H1 (cell line): ENCODE measurements around the gene GREM2. TPM values are rescaled to one million over a fixed set of nuclear protein-coding genes. Genes with fewer than 3 reads are reported as not detected.

Experiments
- CTCF ChIA-PET: fragments of 300-600 bp; sonication (Branson Sonifier 250); formaldehyde crosslinking; loops from one replicate; lab custom pipeline; 2021; ENCODE audit not compliant: partially characterized antibody; lab: Charles Lee
- POLR2A ChIA-PET: fragments of 300-600 bp; sonication (Branson Sonifier 250); formaldehyde crosslinking; loops from one replicate; lab custom pipeline; 2021; ENCODE audit warnings: inconsistent platforms; ENCODE audit not compliant: partially characterized antibody; lab: Charles Lee
- DNase-seq, 2 experiments: peaks; one replicate each; pipeline versions ENCODE4 v3.0.0 to v3.0.0-alpha.2; 2010 to 2022; ENCODE audit warnings: low spot score in 2 of 2, low read depth in 1 of 2, mixed read lengths in 1 of 2
- FAIRE-seq: peaks from 2 replicates; lab custom pipeline; 2011; peaks lifted over from hg19 to GRCh38; lab: Jason Lieb, UNC
- H2AFZ ChIP-seq: 2 replicates; pipeline ENCODE4 v1.8.1; 2012; ENCODE audit warnings: low read length, inconsistent platforms
- H2AK5ac ChIP-seq: 2 replicates; pipeline ENCODE4 v1.6.1; 2013; ENCODE audit warnings: low read depth, low read length
- H2BK120ac ChIP-seq: replicated peaks from 2 replicates; pipeline ENCODE3; 2013; ENCODE audit warnings: low read depth, low read length, inconsistent platforms
- H2BK12ac ChIP-seq: 2 replicates; pipeline ENCODE4 v1.6.1; 2013; ENCODE audit warnings: low read depth, low read length
- H2BK15ac ChIP-seq: 2 replicates; pipeline ENCODE4 v1.6.1; 2013; ENCODE audit warnings: low read length
- H2BK20ac ChIP-seq: 2 replicates; pipeline ENCODE4 v1.6.1; 2013; ENCODE audit warnings: low read length
- H2BK5ac ChIP-seq: 2 replicates; pipeline ENCODE4 v1.6.1; 2013; ENCODE audit warnings: low read depth, low read length
- H3K14ac ChIP-seq: 2 replicates; pipeline ENCODE4 v1.6.1; 2013; ENCODE audit warnings: inconsistent platforms; ENCODE audit not compliant: insufficient read length
- H3K18ac ChIP-seq: 2 replicates; pipeline ENCODE4 v1.6.1; 2013; ENCODE audit warnings: low read length; ENCODE audit errors: extremely low read depth
- H3K23ac ChIP-seq: 2 replicates; pipeline ENCODE4 v1.6.1; 2013; ENCODE audit warnings: inconsistent platforms; ENCODE audit not compliant: insufficient read length
- H3K23me2 ChIP-seq: 2 replicates; pipeline ENCODE4 v1.6.1; 2013; ENCODE audit warnings: low read depth, low read length
- H3K27ac ChIP-seq: 2 replicates; pipeline ENCODE4 v1.6.1; 2011; ENCODE audit warnings: low read depth, low read length, inconsistent platforms
- H3K27me3 ChIP-seq, 4 experiments: replicated peaks in 1 of 4; 1 replicate in 1 of 4; 2 replicates in 3 of 4; pipeline versions ENCODE4 v1.6.1 to v1.8.1; 2011 to 2013; ENCODE audit warnings: low read length in 3 of 4, mild to moderate bottlenecking in 3 of 4, inconsistent platforms in 2 of 4, mixed read lengths in 2 of 4, moderate library complexity in 1 of 4; ENCODE audit not compliant: control insufficient read depth in 3 of 4, insufficient read depth in 3 of 4; ENCODE audit errors: extremely low read depth in 1 of 4
- H3K36me3 ChIP-seq, 4 experiments: 2 replicates each; pipeline versions ENCODE4 v1.6.1 to v1.8.1; 2011 to 2013; ENCODE audit warnings: mild to moderate bottlenecking in 4 of 4, low read length in 3 of 4, moderate library complexity in 2 of 4, control low read depth in 1 of 4, inconsistent platforms in 1 of 4; ENCODE audit not compliant: insufficient read depth in 4 of 4, control insufficient read depth in 2 of 4
- H3K4ac ChIP-seq: replicated peaks from 2 replicates; pipeline ENCODE3; 2013; ENCODE audit warnings: low read length, low read depth, mixed read lengths, inconsistent platforms; ENCODE audit not compliant: insufficient read length
- H3K4me1 ChIP-seq, 4 experiments: replicated peaks in 1 of 4; 1 replicate in 1 of 4; 2 replicates in 3 of 4; pipeline versions ENCODE4 v1.6.1 to v1.8.1; 2011 to 2013; ENCODE audit warnings: low read length in 3 of 4, inconsistent platforms in 2 of 4, mixed read lengths in 1 of 4; ENCODE audit not compliant: insufficient read depth in 4 of 4, control insufficient read depth in 3 of 4
- H3K4me2 ChIP-seq, 2 experiments: 2 replicates each; pipeline versions ENCODE4 v1.6.1 to v1.8.1; 2011 to 2013; ENCODE audit warnings: low read depth in 2 of 2, low read length in 2 of 2, control low read depth in 1 of 2, inconsistent platforms in 1 of 2, mild to moderate bottlenecking in 1 of 2; ENCODE audit not compliant: insufficient read depth in 1 of 2
- H3K4me3 ChIP-seq, 4 experiments: fragments of 200-600, 300-600 bp in 1 of 4; sonication (generic), shearing (Covaris generic), sonication (Bioruptor Twin) in 1 of 4; 2 replicates each; pipeline versions ENCODE4 v1.5.1 to v1.8.1; 2011 to 2016; ENCODE audit warnings: low read length in 4 of 4, low read depth in 3 of 4, control low read depth in 2 of 4, inconsistent platforms in 2 of 4, mild to moderate bottlenecking in 2 of 4, mixed read lengths in 1 of 4, moderate library complexity in 1 of 4; ENCODE audit not compliant: insufficient read depth in 2 of 4; ENCODE audit errors: extremely low read depth in 1 of 4
- H3K56ac ChIP-seq: replicated peaks from 2 replicates; pipeline ENCODE3; 2013; ENCODE audit warnings: low read depth, mild to moderate bottlenecking, mixed read lengths, low read length, inconsistent platforms; ENCODE audit not compliant: insufficient read length
- H3K79me1 ChIP-seq: 2 replicates; pipeline ENCODE4 v1.6.1; 2013; ENCODE audit warnings: low read depth, low read length, control low read depth
- H3K79me2 ChIP-seq, 2 experiments: 2 replicates each; pipeline versions ENCODE4 v1.6.1 to v1.8.1; 2012 to 2013; ENCODE audit warnings: low read length in 2 of 2, mild to moderate bottlenecking in 2 of 2, inconsistent platforms in 1 of 2; ENCODE audit not compliant: insufficient read depth in 2 of 2, control insufficient read depth in 1 of 2
- H3K9ac ChIP-seq, 4 experiments: replicated peaks in 1 of 4; 1 replicate in 1 of 4; 2 replicates in 3 of 4; pipeline versions ENCODE4 v1.6.1 to v1.8.1; 2011 to 2013; ENCODE audit warnings: low read depth in 3 of 4, low read length in 3 of 4, control low read depth in 2 of 4, mild to moderate bottlenecking in 2 of 4, moderate library complexity in 2 of 4, inconsistent platforms in 1 of 4; ENCODE audit errors: extremely low read depth in 1 of 4
- H3K9me3 ChIP-seq, 2 experiments: 2 replicates each; pipeline versions ENCODE4 v1.6.1 to v1.8.1; 2012 to 2013; ENCODE audit warnings: mild to moderate bottlenecking in 2 of 2, moderate library complexity in 2 of 2, control low read depth in 1 of 2, inconsistent platforms in 1 of 2, low read depth in 1 of 2, low read length in 1 of 2, mixed read lengths in 1 of 2; ENCODE audit not compliant: insufficient read depth in 2 of 2
- H4K20me1 ChIP-seq, 2 experiments: replicated peaks in 1 of 2; 2 replicates each; pipeline versions ENCODE3 to v1.8.1; 2011 to 2013; ENCODE audit warnings: inconsistent platforms in 2 of 2, low read length in 2 of 2, mild to moderate bottlenecking in 1 of 2; ENCODE audit not compliant: insufficient read depth in 2 of 2, control insufficient read depth in 1 of 2
- H4K5ac ChIP-seq: 2 replicates; pipeline ENCODE4 v1.6.1; 2013; ENCODE audit warnings: low read length, low read depth, mixed read lengths, inconsistent platforms; ENCODE audit not compliant: insufficient read length
- H4K8ac ChIP-seq: 2 replicates; pipeline ENCODE4 v1.8.0; 2013; ENCODE audit warnings: mild to moderate bottlenecking, moderate library complexity, low read length, inconsistent platforms; ENCODE audit not compliant: insufficient read depth; ENCODE audit errors: extremely low read depth
- H4K91ac ChIP-seq: replicated peaks from 2 replicates; pipeline ENCODE3; 2013; ENCODE audit warnings: low read length, mixed read lengths, inconsistent platforms; ENCODE audit not compliant: insufficient read length
- ATF2 ChIP-seq: IDR thresholded peaks from 2 replicates; pipeline ENCODE4 v1.6.1; 2012; ENCODE audit warnings: low read length, inconsistent platforms
- BRCA1 ChIP-seq: IDR thresholded peaks from 2 replicates; pipeline ENCODE4 v1.6.1; 2012; ENCODE audit warnings: low read depth, low read length, improper control_type of control experiment
- FOSL1 ChIP-seq: IDR thresholded peaks from 2 replicates; pipeline ENCODE4 v1.6.1; 2011; ENCODE audit warnings: mild to moderate bottlenecking, low read depth, low read length, moderate library complexity; ENCODE audit not compliant: insufficient read depth
- JUN ChIP-seq: IDR thresholded peaks from 2 replicates; pipeline ENCODE4 v1.6.1; 2011; ENCODE audit warnings: low read depth, mild to moderate bottlenecking, improper control_type of control experiment, low read length
- RAD21 ChIP-seq, 2 experiments: IDR thresholded peaks in 1 of 2; conservative IDR thresholded peaks in 1 of 2; 2 replicates each; pipeline ENCODE4 v1.6.1; 2011; ENCODE audit warnings: low read depth in 2 of 2, low read length in 2 of 2, improper control_type of control experiment in 1 of 2, inconsistent platforms in 1 of 2, mild to moderate bottlenecking in 1 of 2, moderate library complexity in 1 of 2
- RXRA ChIP-seq: IDR thresholded peaks from 2 replicates; pipeline ENCODE4 v1.6.1; 2011; ENCODE audit warnings: low read depth, mild to moderate bottlenecking, low read length, moderate library complexity; ENCODE audit not compliant: insufficient read depth
- WGBS, 2 experiments: shearing (Covaris generic) in 1 of 2; methylation state at CpG; one replicate each; pipeline versions ENCODE4 v1.1.6 to v1.1.7; 2013 to 2015; ENCODE audit warnings: low lambda C conversion rate in 2 of 2, mixed read lengths in 2 of 2, inconsistent platforms in 1 of 2, low coverage in 1 of 2, missing lambda C conversion rate in 1 of 2; ENCODE audit not compliant: insufficient replicate concordance in 2 of 2, insufficient coverage in 1 of 2, insufficient read length in 1 of 2; ENCODE audit errors: extremely low coverage in 1 of 2, missing lambda C conversion rate in 1 of 2; 5-methylcytosine and 5-hydroxymethylcytosine counted together
- polyA plus RNA-seq, 7 experiments: library from polyadenylated mRNA; depleted of rRNA in 3 of 7; stranded (reverse) in 5 of 7; unstranded in 2 of 7; fragments of >200 nt in 5 of 7; fragments of 200-250 nt in 2 of 7; gene quantifications; 1 replicate in 5 of 7; 2 replicates in 1 of 7; 4 replicates in 1 of 7; pipeline versions ENCODE4 v1.2.1 to v1.2.3, GENCODE V29; 2011 to 2013; ENCODE audit warnings: missing spikeins in 2 of 7, mixed read lengths in 2 of 7
- total RNA-seq: library from RNA; stranded (reverse); fragmentation: NEBNext Ultra II Directional; extraction: Animal tissue kit (Norgen Biotek cat#: 25700); gene quantifications from 2 replicates; pipeline ENCODE4 v1.2.1, GENCODE V29; 2021

Gene GREM2
- total and polyA plus RNA-seq, 2 of the 8 experiments (the other 6 are each of a cell fraction or from before 2014, with no cell fraction given), result 0.05 TPM; not detected in 1

GRCh38 chr1:240524356-240525069 is 87.4 kb downstream of the GREM2 start:
- DNase-seq (no peak), FAIRE-seq (no peak)
- H3K79me2 ChIP-seq, result no peaks in the 10 kb centered on the region
- no peak for TF ChIP-seq ATF2
- TF ChIP-seq BRCA1, result no peak
- TF ChIP-seq FOSL1, result no peak
- TF ChIP-seq RXRA, result no peak
- TF ChIP-seq JUN, result no peak
- no peak for TF ChIP-seq RAD21 (IDR thresholded peaks at IDR 0.05 in 1 of 2, conservative IDR thresholded peaks at IDR 0.05 in 1 of 2; ENCODE audit: low read depth in 2 of 2, low read length in 2 of 2)
- TF ChIP-seq, all 59 proteins: peak for 0
- H3K4me1 ChIP-seq, result no peaks in the 10 kb centered on the region
- H3K14ac ChIP-seq, result no peak overlapping the region
- no peak overlapping the region for H3K4me2 ChIP-seq
- H2AK5ac ChIP-seq, result no peak overlapping the region
- H3K79me1 ChIP-seq, result no peaks in the 10 kb centered on the region
- H3K23ac ChIP-seq, result no peak overlapping the region
- no peaks in the 10 kb centered on the region for H3K9me3 ChIP-seq
- no peak overlapping the region for H3K9ac ChIP-seq
- H2BK12ac ChIP-seq, result no peak overlapping the region
- no peak overlapping the region for H3K56ac ChIP-seq
- no peaks in the 10 kb centered on the region for H3K36me3 ChIP-seq
- H4K91ac ChIP-seq, result no peak overlapping the region
- no peaks in the 10 kb centered on the region for H4K20me1 ChIP-seq
- no peak overlapping the region for H3K18ac ChIP-seq
- WGBS, 2 experiments, result 93% methylated on average over 4 of the region's 4 CpGs; no CpG with 5 or more reads in 1 of the 2 experiments
- H4K5ac ChIP-seq, result no peak overlapping the region
- CTCF ChIA-PET, result interaction anchor here (0.6 to 1.0 kb wide), 2 partner anchors 11 to 525 kb away, joined by 3 read pairs; no protein-coding TSS in a partner anchor
- no peak overlapping the region for H2BK120ac ChIP-seq
- no peak overlapping the region for H3K27ac ChIP-seq
- no peaks in the 10 kb centered on the region for H3K27me3 ChIP-seq
- H2AFZ ChIP-seq, result no peak overlapping the region
- H2BK15ac ChIP-seq, result no peak overlapping the region
- no peak overlapping the region for H2BK5ac ChIP-seq
- H2BK20ac ChIP-seq, result no peak overlapping the region
- H3K23me2 ChIP-seq, result no peaks in the 10 kb centered on the region
- POLR2A ChIA-PET, result no interaction called here
- H3K4me3 ChIP-seq, result no peak overlapping the region
- H4K8ac ChIP-seq, result no peak overlapping the region
- H3K4ac ChIP-seq, result no peak overlapping the region
